K562 (cell line): ENCODE results near the gene AGBL1. TPM values are rescaled to one million over a fixed set of nuclear protein-coding genes. Genes with fewer than 3 reads are reported as not detected.

Source experiments
- ATAC-seq: fragments of 200-7000 bp; cut with Tn5 transposase; 3 replicates; pipeline ENCODE4 v1.9.1; 2020; ENCODE audit warnings: moderate library complexity
- BruUV-seq: library from RNA; stranded (reverse); fragments of 400-500 nt; replicated peaks from 2 replicates; lab custom pipeline; 2021; lab: Mats Ljungman, UMichigan
- CTCF ChIA-PET: fragments of 300-600 bp; formaldehyde crosslinking; extraction: SDS; loops from one replicate; lab custom pipeline; 2021; ENCODE audit warnings: low intra/inter-chr PET ratio; lab: Yijun Ruan, JAX
- POLR2A ChIA-PET: fragments of 300-600, 350-650 bp; sonication (Branson Sonifier 250); formaldehyde crosslinking; extraction: SDS; loops from one replicate; lab custom pipeline; 2021; ENCODE audit warnings: antibody characterized with exemption, inconsistent platforms; lab: Yijun Ruan, JAX
- DNase-seq, 4 experiments: peaks; one replicate each; pipeline versions ENCODE4 v3.0.0 to v3.0.0-alpha.2; 2011 to 2018; ENCODE audit warnings: low spot score in 3 of 4, mixed read lengths in 3 of 4; ENCODE audit errors: extremely low read depth in 1 of 4
- FAIRE-seq: peaks from 2 replicates; lab custom pipeline; 2011; peaks lifted over from hg19 to GRCh38; lab: Jason Lieb, UNC
- H2AFZ ChIP-seq: 2 replicates; pipeline ENCODE4 v1.6.0; 2011; ENCODE audit warnings: low read depth, low read length, control low read depth, inconsistent platforms
- H3K27ac ChIP-seq: fragments of 200-600 bp; 3 replicates; pipeline ENCODE4 v1.8.0; 2011; ENCODE audit warnings: low read depth, mild to moderate bottlenecking, control low read depth, inconsistent platforms, low read length, moderate library complexity, mixed read lengths; ENCODE audit errors: extremely low read depth
- H3K27me3 ChIP-seq, 2 experiments: fragments of 300-600 bp in 1 of 2; 2 replicates in 1 of 2; 3 replicates in 1 of 2; pipeline versions ENCODE4 v1.6.0 to v1.8.0; 2011; ENCODE audit warnings: inconsistent platforms in 2 of 2, low read length in 2 of 2, mild to moderate bottlenecking in 1 of 2, mixed read lengths in 1 of 2, moderate library complexity in 1 of 2; ENCODE audit not compliant: control insufficient read depth in 2 of 2, insufficient read depth in 2 of 2
- H3K36me3 ChIP-seq: fragments of 300-600 bp; 3 replicates; pipeline ENCODE4 v1.8.0; 2011; ENCODE audit warnings: mild to moderate bottlenecking, low read length, inconsistent platforms; ENCODE audit not compliant: control insufficient read depth, insufficient read depth
- H3K4me1 ChIP-seq, 2 experiments: fragments of 200-600 bp in 1 of 2; replicated peaks in 1 of 2; 2 replicates in 1 of 2; 3 replicates in 1 of 2; pipeline versions ENCODE4 v1.5.1 to v1.8.0; 2011; ENCODE audit warnings: inconsistent platforms in 2 of 2, low read length in 2 of 2, mild to moderate bottlenecking in 1 of 2, mixed read lengths in 1 of 2, moderate library complexity in 1 of 2; ENCODE audit not compliant: control insufficient read depth in 2 of 2, insufficient read depth in 2 of 2
- H3K4me2 ChIP-seq: 2 replicates; pipeline ENCODE4 v1.6.1; 2011; ENCODE audit warnings: low read length, control low read depth, inconsistent platforms, mixed read lengths; ENCODE audit not compliant: insufficient read depth
- H3K4me3 ChIP-seq: fragments of 200-600 bp; sonication (generic), shearing (Covaris generic); 2 replicates; pipeline ENCODE4 v1.5.1; 2016; ENCODE audit warnings: control low read depth, inconsistent platforms
- H3K79me2 ChIP-seq: fragments of 200-600 bp; 3 replicates; pipeline ENCODE4 v1.8.0; 2011; ENCODE audit warnings: low read length, inconsistent platforms; ENCODE audit not compliant: control insufficient read depth, insufficient read depth
- H3K9ac ChIP-seq, 2 experiments: 2 replicates each; pipeline versions ENCODE4 v1.6.0 to v1.6.1; 2011; ENCODE audit warnings: low read depth in 2 of 2, low read length in 2 of 2, control low read depth in 1 of 2, inconsistent platforms in 1 of 2, mild to moderate bottlenecking in 1 of 2, mixed read lengths in 1 of 2; ENCODE audit not compliant: insufficient read depth in 1 of 2
- H3K9me1 ChIP-seq: one replicate; pipeline ENCODE4 v1.6.0; 2011; ENCODE audit warnings: inconsistent platforms, mild to moderate bottlenecking, low read length, moderate library complexity; ENCODE audit not compliant: control insufficient read depth, insufficient read depth
- H3K9me3 ChIP-seq: replicated peaks from 2 replicates; pipeline ENCODE4 v1.5.1; 2011; ENCODE audit warnings: low read depth, low read length, inconsistent platforms; ENCODE audit not compliant: control insufficient read depth, insufficient read depth
- H4K20me1 ChIP-seq: replicated peaks from 2 replicates; pipeline ENCODE4 v1.6.1; 2011; ENCODE audit warnings: low read length, inconsistent platforms, mixed read lengths; ENCODE audit not compliant: control insufficient read depth, insufficient read depth
- ARHGAP35 ChIP-seq: fragments of 450-650 bp; IDR thresholded peaks from 2 replicates; pipeline ENCODE4 v1.6.1; 2018; ENCODE audit not compliant: partially characterized antibody
- SLC30A9 ChIP-seq: fragments of 250-450 bp; sonication (Bioruptor Pico); IDR thresholded peaks from 2 replicates; pipeline ENCODE4 v1.8.0; 2022; ENCODE audit warnings: mild to moderate bottlenecking, moderate library complexity
- ZBTB9 ChIP-seq: fragments of 450-650 bp; formaldehyde crosslinking; IDR thresholded peaks from 2 replicates; pipeline ENCODE4 v1.4.0; 2020; ENCODE audit warnings: mild to moderate bottlenecking, moderate library complexity
- ZKSCAN1 ChIP-seq: fragments of 150-350 bp; IDR thresholded peaks from 2 replicates; pipeline ENCODE4 v1.6.1; 2016; ENCODE audit warnings: low read depth, low read length
- WGBS: fragments of 100-300 bp; shearing (Covaris generic); methylation state at CpG from one replicate; pipeline ENCODE4 v1.1.6; 2016; ENCODE audit warnings: low coverage, mixed read lengths; ENCODE audit not compliant: insufficient coverage; ENCODE audit errors: missing lambda C conversion rate; 5-methylcytosine and 5-hydroxymethylcytosine counted together
- in situ Hi-C: fragments of 300-500 bp; cut with MboI; formaldehyde crosslinking; loops from 4 replicates; pipeline ENCODE4 v1.15.0; 2018; ENCODE audit warnings: inconsistent platforms, mixed read lengths
- intact Hi-C: fragments of 100-400 bp; cut with micrococcal nuclease; formaldehyde crosslinking; loops from 2 replicates; pipeline ENCODE4 v1.14.2; 2022
- polyA plus RNA-seq, 8 experiments: library from polyadenylated mRNA; depleted of rRNA in 4 of 8; stranded (reverse) in 5 of 8; unstranded in 3 of 8; fragments of >200 nt; fragmentation: Nextera tagmentation in 2 of 8; fragmentation: Illumina TruSeq in 1 of 8; extraction: Ambion mirVana in 2 of 8; extraction: Trizol in 1 of 8; gene quantifications; 2 replicates each; pipeline versions ENCODE4 v1.2.1 to v1.2.3, GENCODE V29; 2011 to 2014; ENCODE audit warnings: inconsistent platforms in 1 of 8, missing spikeins in 1 of 8
- total RNA-seq, 7 experiments: library from RNA; depleted of rRNA in 6 of 7; stranded (reverse); fragments of >200 nt in 6 of 7; fragmentation: Illumina TruSeq in 2 of 7; extraction: Trizol in 2 of 7; gene quantifications; 2 replicates each; pipeline versions ENCODE4 v1.2.1 to v1.2.3, GENCODE V29; 2011 to 2021; ENCODE audit warnings: low replicate concordance in 1 of 7

Gene AGBL1
- total and polyA plus RNA-seq, 9 of the 15 experiments (the other 6 are each of a cell fraction or from before 2014, with no cell fraction given), result not detected

DNA sequence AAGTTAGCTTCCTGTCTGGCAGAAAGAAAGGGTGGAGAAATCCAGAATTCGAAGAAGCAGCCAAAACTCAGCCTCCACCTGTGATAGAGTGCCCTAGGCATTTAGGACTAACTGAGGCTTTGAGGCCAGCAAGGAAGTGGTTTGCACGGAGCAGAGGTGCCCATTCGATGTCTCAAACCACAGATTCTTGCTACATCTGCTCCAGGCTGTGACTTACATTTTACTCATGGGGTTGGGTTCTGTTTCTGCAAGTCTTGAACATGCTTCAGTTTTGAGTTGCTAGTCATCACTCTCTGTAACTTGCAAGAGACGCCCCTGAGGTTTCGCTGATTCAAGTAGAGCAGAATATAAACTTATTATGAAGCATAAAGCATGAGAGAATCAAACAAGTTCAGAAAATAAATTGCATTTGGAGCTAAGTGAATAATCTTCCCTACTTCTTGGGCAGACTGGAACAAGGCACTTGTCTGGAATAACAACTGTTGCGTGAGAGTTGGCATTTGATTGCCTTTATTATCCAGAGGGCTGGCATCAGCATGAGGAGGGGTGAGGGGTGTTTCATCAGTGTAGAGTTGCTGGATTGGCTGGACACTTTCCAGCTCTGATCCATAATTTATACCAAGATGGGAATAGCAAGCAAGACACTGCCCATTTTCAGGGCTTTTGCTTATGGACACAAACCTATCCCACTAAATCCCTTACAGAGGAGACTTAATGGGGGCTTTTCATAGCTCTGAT, 256.5 kb downstream of the AGBL1 start:
- intact Hi-C loops (no loop called here), in situ Hi-C loops (no loop called here)
- no peaks in the 10 kb centered on the region for H4K20me1 ChIP-seq
- FAIRE-seq (no peak), ATAC-seq (no peak), DNase-seq (no peak)
- H3K27me3 ChIP-seq, result no peaks in the 10 kb centered on the region
- no peak overlapping the region for H2AFZ ChIP-seq
- 0% methylated on average over 6 of the region's 6 CpGs for WGBS
- BruUV-seq, result no TSS peak
- no peak overlapping the region for H3K4me2 ChIP-seq
- no peak overlapping the region for H3K27ac ChIP-seq
- no peaks in the 10 kb centered on the region for H3K36me3 ChIP-seq
- no peaks in the 10 kb centered on the region for H3K4me1 ChIP-seq
- no peak overlapping the region for H3K4me3 ChIP-seq
- H3K9me1 ChIP-seq, result no peaks in the 10 kb centered on the region
- no peaks in the 10 kb centered on the region for H3K79me2 ChIP-seq
- H3K9ac ChIP-seq, result no peak overlapping the region
- POLR2A ChIA-PET, result no interaction called here
- CTCF ChIA-PET, result no interaction called here
- H3K9me3 ChIP-seq, result no peaks in the 10 kb centered on the region
- TF ChIP-seq SLC30A9 (CRISPR knock-in tag) (no peak), ZBTB9 (CRISPR knock-in tag) (no peak), ARHGAP35 (no peak), ZKSCAN1 (no peak)
